ENCODE data around the gene PLOD1.
"Not testable (repeated sequence)": the region's sequence is repeated elsewhere in the genome, so short reads cannot be mapped to it uniquely, and the experiment has no call there.

The PLOD1 gene

DNA sequence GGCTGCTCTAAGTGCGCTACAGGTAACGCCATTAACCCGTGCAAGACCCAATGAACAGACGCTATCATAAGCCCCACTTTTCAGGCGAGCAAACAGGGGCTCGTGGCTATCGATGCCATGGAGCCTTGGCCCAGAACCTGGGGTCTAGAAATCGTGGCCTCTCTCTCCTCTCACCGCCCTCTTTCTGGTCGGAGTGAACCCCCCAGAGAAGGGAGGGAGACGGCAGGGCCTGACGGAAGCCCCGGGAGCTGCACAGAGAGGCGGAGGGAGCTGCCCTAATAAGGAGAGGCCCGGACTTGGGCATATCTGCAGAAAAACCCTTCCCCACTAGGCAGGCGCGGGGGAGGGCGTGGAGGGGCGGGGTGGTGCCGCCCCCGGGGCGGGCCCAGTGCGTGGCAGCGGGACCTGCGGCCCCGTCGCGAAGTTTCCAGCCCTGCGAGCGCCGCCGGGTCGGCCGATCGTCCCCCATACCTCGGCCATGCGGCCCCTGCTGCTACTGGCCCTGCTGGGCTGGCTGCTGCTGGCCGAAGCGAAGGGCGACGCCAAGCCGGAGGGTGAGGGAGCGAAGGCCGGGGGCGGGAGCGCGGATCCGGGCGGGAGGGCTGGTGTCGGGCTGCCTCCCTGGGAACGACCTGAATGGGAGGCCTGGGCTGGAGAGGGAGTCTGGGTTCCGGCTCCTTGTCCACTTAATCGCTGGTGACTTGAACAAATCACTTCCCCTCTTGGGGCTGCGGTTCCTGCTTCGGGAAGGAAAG is at the start of gene PLOD1:
Gene PLOD1 (plus strand): TSS at position 416 of the 755 bp plus-strand sequence. CDS start 63 bp downstream, at position 479.
- DNase-seq (ENCODE audit: low read depth, low spot score) = peak; percentile 72

DNA sequence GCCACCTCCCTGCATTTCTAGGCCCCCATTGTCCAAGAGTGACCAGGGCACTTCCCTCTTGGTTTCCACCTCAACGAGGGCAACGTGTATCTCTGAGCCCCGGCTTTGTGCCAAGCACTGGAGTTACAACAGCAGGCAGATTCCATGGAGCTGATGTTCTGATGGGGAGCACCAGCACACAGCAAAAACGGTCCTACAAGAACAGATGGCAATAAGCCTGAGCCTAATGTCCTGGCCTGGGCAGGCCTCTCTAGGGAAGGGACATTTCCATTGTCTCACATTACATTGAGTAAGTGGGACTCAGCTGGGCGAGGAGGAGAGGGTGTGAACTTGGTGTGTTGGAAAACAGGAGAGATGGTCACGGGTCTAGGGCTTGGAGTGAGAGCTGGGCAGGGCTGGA is 48.6 kb upstream of the PLOD1 start:
- no peak for DNase-seq (ENCODE audit: low read depth, low spot score)

- no peak for DNase-seq (ENCODE audit: low read depth, low spot score)
Measured at GRCh38 chr1:11886986-11887665, 47.4 kb upstream of the PLOD1 start.

GRCh38 chr1:11887666-11888007 is 46.9 kb upstream of the PLOD1 start:
- no peak for DNase-seq (ENCODE audit: low read depth, low spot score)

DNA sequence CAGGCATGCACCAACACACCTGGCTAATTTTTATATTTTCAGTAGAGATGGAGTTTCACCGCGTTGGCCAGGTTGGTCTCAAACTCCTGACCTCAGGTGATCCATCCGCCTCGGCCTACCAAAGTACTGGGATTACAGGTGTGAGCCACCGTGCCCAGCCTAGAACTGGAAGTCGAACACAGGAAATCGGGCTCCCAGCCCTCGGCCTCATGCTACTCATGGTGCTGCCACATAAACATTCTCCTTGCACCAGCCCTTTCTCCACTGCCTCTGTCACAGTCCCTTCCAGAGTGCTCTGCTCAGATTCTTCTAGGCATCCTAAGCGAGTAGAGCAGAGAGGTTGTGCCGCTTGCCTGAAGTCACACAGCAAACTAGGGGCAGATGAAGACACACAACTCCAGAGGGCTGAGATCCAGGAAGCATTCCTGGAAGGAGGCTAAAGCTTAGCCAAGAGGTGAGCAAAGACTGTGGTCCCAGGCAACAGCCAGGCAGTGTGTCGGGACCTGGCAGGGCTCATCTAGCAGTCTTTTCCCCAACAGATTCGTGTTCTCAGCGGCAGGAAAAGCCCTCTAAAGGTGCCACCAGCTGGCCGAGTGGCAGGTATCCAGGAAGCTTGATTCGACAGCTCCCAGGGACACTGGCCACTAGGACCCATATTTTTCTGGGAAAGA is 46.2 kb upstream of the PLOD1 start:
- no peak for DNase-seq (ENCODE audit: low read depth, low spot score)

GRCh38 chr1:11888877-11889208 is 45.7 kb upstream of the PLOD1 start:
- no peak for DNase-seq (ENCODE audit: low read depth, low spot score)

DNA sequence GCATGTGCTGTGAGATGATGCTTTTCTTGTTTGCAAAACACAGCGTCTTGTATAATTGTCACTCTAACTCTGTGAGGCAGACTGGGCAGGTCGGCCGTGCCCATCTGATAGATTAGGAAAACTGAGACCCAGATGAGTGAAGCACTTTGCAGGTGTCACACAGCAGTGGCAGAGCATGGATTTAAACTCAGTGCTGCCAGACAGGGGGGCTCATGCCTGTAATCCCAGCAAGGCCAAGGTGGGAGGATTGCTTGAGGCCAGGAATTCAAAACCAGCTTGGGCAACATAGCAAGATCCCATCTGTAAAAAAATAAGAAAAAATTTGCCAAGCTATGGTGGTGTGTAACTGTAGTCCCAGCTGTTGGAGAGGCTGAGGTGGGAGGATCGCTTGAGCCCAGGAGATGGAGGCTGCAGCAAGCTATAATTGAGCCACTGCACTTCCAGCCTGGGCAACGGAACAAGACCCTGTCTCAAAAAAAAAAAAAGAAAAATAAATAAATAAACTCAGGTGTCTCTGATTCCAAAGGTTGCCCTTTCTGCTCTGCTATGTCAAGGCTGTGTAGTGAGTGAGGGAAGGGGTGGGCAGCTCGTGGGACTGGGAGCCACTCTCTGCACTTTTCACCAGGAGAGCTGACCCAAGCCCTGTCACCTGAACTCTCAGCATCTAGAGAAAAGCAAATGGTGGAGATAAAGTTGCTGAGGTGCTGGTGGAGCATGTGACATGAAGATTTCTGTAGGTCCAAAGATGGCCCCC is 42.9 kb upstream of the PLOD1 start:
- no peak for DNase-seq (ENCODE audit: low read depth, low spot score)

DNA sequence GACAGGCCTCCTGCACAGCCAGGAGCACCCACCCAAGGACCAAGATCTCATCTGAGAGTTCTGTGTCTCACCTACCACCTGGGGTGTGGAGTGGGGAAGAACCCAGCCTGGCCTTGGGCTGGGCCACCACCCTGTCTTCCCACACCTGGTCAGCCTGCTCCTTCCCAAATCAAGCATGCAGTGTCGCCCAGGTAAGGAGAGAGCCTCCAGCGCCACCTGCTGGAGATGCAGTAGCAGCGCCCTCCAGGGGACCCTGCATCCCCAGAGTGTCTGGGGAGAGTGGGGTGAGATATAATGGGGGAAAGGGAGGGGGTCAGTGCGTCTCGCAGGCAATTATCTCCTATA is 40.6 kb upstream of the PLOD1 start:
- peak; percentile 44 for DNase-seq (ENCODE audit: low read depth, low spot score)

- DNase-seq (ENCODE audit: low read depth, low spot score) = not testable (repeated sequence)
Measured at GRCh38 chr1:11894501-11894900, 40.0 kb upstream of the PLOD1 start.

DNA sequence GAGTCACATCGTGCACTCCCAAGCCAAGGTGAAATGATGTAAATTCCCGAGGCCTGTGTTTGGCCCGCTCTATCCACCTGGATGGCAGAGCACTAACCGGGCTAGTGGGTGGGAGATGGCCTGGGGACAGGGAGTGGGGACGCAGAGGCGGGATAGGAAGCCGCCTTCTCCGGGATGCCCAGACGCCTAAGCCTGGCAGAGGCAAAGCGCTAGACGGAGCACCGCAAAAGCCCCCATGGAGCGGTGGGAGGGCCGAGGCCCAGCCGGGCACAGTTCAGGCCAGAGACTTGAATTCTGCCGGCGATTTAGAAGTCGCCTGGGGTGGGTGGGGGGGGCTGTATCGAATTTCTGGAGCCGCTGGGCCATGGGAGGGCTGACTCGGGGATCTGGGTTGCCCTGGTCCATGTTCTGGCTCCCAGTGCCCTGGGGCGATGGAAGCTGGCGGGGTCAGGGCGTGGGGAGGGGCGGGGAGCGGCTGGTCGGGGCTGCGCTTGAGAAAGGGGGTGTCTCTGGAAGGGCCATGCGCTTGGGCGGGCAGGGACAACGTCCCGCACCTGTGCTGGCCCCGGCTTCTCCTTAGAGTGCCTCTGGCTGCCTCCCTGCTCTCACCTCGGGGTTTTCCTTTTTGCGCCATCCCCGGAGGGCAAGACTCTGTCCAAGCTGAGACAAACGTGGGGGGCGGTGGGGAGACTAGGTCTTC is 36.3 kb upstream of the PLOD1 start:
- no peak for DNase-seq (ENCODE audit: low read depth, low spot score)

DNA sequence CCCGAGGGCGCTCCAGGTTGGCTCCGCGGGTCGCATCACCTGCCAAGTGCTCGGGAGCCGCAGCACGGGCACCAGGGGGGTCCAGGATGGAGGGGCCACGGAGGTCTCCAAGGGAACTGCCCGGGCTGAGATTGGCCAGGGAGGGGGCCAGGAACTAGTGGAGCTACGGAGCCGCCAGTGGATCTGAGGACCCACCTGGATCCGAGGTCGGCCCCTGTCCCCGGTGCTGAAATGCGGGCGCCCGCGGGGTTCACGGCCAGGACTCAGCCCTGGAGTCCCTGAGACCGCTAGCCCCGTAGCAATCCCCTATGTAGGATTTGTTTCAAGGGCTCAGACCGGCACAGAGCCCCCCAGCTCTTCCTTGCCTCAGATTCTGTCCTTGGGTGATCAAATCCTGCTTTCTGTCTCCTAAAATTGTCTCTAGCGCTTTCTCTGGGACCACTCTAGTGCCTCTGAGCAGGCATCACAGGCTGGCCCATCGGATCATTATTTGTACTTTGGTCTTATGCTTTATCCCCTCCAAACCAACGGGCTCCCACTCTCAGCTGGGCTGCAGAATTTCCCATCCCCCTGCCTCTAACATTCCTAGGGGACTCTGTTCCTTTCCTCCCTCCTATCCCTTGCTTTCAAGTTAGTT is 35.6 kb upstream of the PLOD1 start:
- DNase-seq (ENCODE audit: low read depth, low spot score) = no peak

GRCh38 chr1:11901446-11901845 is 33.1 kb upstream of the PLOD1 start:
- not testable (repeated sequence) for DNase-seq (ENCODE audit: low read depth, low spot score)

GRCh38 chr1:11903210-11903609 is 31.3 kb upstream of the PLOD1 start:
- no peak for DNase-seq (ENCODE audit: low read depth, low spot score)

DNA sequence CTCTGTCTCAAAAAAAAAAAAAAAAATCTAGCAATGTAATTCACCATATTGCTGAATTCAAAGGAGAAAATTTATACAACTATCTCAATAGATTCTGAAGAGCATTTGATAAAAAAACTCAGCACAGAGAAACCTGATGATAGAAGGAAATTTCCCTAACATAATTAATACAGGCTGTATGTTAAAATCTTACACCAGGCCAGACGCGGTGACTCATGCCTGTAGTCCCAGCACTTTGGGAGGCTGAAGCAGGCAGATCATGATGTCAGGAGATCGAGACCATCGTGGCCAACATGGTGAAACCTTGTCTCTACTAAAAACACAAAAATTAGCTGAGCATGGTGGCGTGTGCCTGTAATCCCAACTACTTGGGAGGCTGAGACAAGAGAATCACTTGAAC is 30.4 kb upstream of the PLOD1 start:
- not testable (repeated sequence) for DNase-seq (ENCODE audit: low read depth, low spot score)

- no peak for DNase-seq (ENCODE audit: low read depth, low spot score)
Measured at GRCh38 chr1:11904978-11905377, 29.5 kb upstream of the PLOD1 start.

DNA sequence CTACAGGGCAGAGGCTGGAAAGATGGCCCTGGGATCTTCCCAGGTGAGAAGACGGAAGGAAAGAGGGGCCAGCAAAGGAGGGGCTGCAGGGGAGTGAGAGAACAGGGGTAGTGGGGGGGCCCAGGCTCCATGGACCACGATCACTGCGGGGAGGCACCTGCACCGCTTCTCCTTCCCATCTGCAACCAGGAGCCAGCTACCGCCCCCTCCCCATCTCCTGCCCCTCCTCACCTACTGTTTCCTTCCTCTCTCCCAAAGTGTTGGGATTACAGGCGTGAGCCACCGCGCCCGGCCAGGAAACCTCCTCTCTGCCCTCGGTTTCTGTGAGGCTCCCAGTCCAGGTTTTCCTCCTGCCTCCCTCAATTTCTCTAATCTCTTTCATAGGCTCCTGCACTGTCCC is 27.6 kb upstream of the PLOD1 start:
- DNase-seq (ENCODE audit: low read depth, low spot score) = no peak

GRCh38 chr1:11907275-11908094 is 27.0 kb upstream of the PLOD1 start:
- DNase-seq (ENCODE audit: low read depth, low spot score) = peak; percentile 74

DNA sequence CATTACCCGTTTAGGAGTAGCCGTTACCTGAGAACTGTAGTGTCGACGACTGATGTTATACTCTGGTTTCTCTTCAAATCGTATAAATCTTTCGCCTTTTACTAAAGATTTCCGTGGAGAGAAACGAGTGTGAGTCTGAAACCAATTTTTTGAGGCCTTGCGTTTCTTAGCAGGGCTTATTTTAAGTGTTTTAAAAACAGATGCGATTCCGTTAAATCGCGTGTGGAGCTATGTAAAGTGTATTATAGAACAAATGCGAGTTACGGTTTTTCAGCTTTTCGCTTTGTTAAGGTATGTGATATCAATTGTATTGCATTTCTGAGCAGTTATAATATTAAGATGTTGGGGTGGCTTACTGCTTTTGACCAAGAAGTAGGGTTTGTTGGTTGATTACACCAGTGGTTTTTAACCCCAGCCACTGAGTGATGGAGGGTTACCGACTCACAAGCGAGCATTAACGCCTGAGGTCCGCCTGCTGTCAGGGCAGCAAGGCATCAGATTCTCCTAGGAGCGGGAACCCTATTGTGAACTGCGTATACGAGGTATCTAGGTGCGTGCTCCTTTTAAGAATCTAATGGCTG is 26.3 kb upstream of the PLOD1 start:
- peak; percentile 64 for DNase-seq (ENCODE audit: low read depth, low spot score)

- not testable (repeated sequence) for DNase-seq (ENCODE audit: low read depth, low spot score)
Measured at GRCh38 chr1:11910914-11911228, 23.6 kb upstream of the PLOD1 start.

- DNase-seq (ENCODE audit: low read depth, low spot score) = no peak
Measured at GRCh38 chr1:11912000-11912399, 22.5 kb upstream of the PLOD1 start.

Measured in activated CD4-positive, CD25-positive, alpha-beta regulatory T cell treated with anti-CD3 and anti-CD28 coated beads, Interleukin-2, amount 50 U/mL, for 16 hours (primary cell).